GM12891 (cell line): Measurements from ENCODE around the gene CSNK2A1.

ENCODE experiments used
- PAX5 ChIP-seq: IDR thresholded peaks from 2 replicates; pipeline ENCODE4 v1.6.1; 2011; ENCODE audit warnings: low read length, moderate library complexity, mild to moderate bottlenecking; ENCODE audit not compliant: insufficient read depth, severe bottlenecking
- POLR2A ChIP-seq: IDR thresholded peaks from 2 replicates; pipeline ENCODE4 v1.6.1; 2011; ENCODE audit warnings: low read depth, low read length, control low read depth
- POLR2AphosphoS5 ChIP-seq: IDR thresholded peaks from 2 replicates; pipeline ENCODE4 v1.6.1; 2011; ENCODE audit warnings: low read depth, low read length, control low read depth
- POU2F2 ChIP-seq: IDR thresholded peaks from 2 replicates; pipeline ENCODE4 v1.6.1; 2011; ENCODE audit warnings: low read depth, mild to moderate bottlenecking, control low read depth, low read length, moderate library complexity

- TF ChIP-seq POLR2AphosphoS5, result no peak
- TF ChIP-seq PAX5, result no peak
- no peak for TF ChIP-seq POLR2A
- TF ChIP-seq POU2F2, result no peak
Observed at GRCh38 chr20:540391-541201, 3.0 kb downstream of the CSNK2A1 start.
